Activated CD4-positive, CD25-positive, alpha-beta regulatory T cell treated with anti-CD3 and anti-CD28 coated beads, Interleukin-2, amount 50 U/mL, for 24 hours (primary cell): ENCODE measurements around the gene KRTAP10-1.
"Not testable (repeated sequence)": the region's sequence is repeated elsewhere in the genome, so short reads cannot be mapped to it uniquely, and the experiment has no call there.

Source experiments
- ATAC-seq, 2 donors: fragments of 150-1000 bp; cut with Tn5 transposase; one replicate each; pipeline ENCODE4 v1.10.0; 2021; ENCODE audit warnings: mild to moderate bottlenecking in 1 of 2, moderate library complexity in 1 of 2

KRTAP10-1 gene, protein sequence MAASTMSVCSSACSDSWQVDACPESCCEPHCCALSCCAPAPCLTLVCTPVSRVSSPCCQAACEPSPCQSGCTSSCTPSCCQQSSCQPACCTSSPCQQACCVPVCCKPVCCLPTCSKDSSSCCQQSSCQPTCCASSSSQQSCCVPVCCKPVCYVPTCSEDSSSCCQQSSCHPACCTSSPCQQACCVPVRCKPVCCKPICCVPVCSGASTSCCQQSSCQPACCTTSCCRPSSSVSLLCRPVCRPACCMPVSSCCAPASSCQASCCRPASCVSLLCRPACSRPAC

DNA sequence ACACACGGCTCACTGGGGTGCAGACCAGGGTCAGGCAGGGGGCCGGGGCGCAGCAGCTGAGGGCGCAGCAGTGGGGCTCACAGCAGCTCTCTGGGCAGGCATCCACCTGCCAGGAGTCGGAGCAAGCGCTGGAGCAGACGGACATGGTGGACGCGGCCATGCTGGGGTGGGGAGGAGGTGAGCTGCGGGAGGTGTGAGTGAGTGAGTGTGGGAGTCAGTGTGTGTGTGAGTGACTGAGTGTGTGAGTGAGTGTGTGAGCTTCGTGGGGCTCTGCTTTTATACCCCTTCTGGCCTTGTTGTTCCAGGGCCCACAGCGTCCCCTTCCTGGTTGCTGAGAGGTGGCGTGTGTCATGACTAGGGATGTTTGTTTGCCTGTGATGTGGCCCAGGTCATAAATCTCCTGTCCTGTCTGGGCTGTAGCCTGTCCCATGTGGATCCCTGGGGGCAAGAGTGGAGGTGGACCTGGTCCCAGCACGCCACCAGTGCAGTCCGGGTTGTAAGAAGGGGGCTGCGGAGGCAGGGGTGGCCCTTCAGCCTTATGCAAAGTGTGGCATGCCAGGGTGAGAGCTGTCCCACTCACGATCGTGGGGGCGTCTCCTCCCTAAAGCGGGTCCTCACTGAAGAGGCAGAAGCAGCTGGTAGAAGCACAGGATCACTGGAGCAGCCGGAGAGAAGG lies at the start of gene KRTAP10-1:
TSS of gene KRTAP10-1 (minus strand) at position 205 of the 676 bp plus-strand sequence. CDS start at position 160, 45 bp downstream.
- no peak for ATAC-seq

DNA sequence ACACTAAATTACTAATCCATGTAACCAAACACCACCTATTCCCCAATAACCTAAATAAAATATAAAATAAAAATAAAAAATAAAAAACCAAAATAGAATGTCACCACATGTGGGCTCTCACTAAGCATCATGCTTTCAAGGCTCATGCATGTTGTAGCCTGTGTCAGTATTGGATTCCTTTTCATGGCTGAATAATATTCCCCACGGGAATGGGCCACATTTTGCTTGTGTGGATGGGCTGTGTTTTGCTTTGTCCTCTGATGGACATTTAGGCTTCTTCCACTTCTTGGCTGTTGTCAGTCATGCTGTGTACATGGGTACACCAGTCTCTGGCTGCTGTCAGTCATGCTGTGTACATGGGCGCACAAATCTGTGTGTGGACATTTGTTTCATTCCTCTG lies 49.1 kb upstream of the KRTAP10-1 start:
- no peak for ATAC-seq

DNA sequence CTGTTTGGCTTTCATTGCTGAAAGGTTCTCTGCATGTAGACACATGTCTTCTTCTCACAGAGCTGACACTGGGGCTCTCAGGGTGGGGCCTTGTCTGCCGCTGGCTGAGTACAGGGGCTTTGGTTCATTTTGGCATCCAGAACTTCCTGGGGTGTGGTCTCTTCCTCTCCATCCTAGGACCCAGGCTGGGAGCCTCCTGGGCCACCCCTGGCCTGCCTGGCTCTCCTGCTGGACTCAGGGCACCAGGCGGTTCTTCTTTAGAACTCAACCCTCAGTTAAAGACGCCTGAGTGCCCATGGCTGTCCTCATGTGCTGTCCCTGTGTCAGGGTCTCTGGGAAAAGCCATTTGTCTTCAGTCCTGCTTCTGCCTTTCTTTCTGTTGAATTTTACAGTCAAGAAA lies 45.9 kb upstream of the KRTAP10-1 start:
- no peak for ATAC-seq

DNA sequence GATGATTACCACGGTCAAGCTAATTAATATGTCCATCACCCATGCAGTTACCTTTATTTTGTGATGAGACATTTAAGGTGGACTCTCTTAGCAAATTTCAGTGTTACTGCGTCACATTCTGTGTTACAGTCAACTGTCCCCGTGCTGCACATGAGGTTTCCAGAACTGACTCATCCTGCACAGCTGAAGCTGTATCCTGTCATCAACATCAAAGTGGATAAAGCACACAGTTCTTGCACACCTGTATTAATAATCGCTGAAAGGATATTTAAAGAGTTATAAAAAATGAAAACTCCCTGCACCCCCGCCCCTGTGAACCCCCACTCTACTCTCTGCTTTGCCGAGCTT lies 43.8 kb upstream of the KRTAP10-1 start:
- peak; percentile 99 to 100 for ATAC-seq

DNA sequence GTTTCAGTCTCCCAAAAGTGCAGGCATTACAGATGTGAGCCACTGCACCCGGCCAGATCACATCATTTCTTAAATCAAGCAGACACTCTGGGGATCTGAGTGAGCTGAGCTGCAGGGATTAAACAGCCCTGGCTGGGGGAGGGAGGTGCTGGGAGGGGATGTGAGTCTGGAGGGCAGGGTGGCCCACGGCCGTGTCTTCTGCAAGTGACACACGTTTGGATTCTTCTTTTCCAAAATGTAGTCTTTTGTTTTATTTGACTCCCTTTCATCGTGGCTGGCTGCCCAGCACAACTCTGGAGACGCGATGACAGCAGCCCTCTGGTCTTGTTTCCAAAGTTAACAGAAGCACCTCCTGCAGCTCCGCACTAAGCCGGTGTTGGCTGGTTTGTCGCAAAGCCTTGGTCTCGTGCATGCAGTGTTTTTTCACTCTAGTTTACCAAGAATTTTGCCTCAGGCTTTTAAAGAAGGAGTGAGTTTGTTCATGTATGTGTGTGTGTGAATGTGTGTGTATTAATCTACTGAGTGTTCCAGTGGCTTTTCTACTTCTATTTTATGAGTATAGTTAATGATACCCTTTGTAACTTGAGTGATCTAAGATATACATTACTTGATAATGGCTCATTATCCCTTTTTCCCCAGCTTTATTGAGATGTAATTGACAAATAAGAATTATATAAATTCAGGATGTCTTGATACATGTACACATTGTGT lies 43.2 kb upstream of the KRTAP10-1 start:
- ATAC-seq, result no peak

DNA sequence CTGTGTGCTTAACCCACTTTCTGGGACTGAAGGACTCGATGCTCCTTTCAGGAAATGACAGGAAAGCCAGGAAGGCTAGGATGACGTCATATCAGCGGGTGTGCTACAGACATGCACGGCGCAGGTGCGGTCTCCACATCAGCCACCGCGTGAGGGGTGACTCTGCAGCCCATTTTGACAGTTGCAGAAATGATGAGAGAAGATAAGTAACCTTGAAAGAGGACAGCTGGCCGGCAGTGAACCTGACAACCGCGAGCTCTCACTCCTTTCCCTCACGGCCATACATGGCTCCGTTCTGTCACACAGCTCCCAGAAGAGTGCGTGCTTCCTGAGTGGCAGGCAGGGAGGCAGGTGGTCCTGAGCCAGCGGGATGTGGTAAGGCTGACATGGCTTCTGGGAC lies 42.1 kb upstream of the KRTAP10-1 start:
- ATAC-seq, result no peak

DNA sequence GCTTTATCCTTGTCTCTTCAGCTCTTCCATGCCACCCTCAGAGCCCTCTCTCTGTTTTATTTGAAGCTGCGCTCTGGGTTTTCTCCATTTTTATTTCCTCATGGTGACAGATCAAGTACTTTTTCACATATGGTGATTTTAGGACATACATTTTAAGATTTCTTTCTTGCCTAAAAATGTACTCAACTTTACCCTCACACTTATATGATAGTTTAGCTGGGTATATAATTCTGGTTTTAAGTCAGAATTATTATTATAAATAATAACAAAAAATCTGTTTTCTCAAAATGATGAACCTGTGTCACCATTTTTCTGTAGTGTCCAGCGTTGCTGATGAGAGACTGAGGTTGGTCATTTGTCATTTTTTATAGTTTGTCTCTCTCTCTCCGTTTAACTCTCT lies 41.2 kb upstream of the KRTAP10-1 start:
- no peak for ATAC-seq

DNA sequence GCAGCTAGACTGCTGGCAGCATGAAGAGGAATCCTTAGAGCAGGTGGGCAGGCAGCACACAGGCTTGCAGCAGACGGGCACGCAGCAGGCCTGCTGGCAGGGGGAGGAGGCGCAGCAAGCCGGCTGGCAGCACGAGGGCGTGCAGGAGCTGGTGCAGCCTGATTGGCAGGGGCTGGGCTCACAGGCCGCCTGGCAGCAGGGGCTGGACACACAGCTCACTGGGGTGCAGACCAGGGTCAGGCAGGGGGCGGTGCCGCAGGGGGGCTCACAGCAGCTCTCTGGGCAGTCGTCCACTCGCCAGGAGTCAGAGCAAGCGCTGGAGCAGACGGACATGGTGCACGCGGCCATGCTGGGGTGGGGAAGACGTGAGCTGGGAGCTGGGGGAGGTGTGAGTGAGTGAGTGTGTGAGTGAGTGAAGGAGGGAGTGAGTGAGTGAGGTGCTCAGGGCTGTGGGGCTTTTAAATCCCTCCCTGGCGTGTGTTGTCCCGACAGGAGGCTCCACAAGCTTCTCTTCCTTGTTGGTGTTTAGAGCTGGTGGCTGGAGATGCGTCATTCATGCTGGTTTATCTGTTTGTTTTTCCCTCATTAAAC lies 40.3 kb upstream of the KRTAP10-1 start, which contains the start of gene KRTAP10-5:
TSS of gene KRTAP10-5 (minus strand) at position 374 of the 591 bp plus-strand sequence. CDS start at position 348, 26 bp downstream.
- not testable (repeated sequence) for ATAC-seq

DNA sequence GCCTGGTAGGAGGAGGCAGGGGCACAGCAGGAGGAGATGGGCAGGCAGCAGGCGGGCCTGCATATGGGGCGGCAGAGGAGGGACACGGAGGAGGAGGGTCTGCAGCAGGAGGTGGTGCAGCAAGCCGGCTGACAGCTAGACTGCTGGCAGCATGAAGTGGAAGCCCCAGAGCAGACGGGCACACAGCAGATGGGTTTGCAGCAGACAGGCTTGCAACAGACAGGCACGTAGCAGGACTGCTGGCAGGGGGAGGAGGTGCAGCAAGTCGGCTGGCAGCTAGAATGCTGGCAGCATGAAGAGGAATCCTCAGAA lies 39.8 kb upstream of the KRTAP10-1 start:
- ATAC-seq, result no peak

DNA sequence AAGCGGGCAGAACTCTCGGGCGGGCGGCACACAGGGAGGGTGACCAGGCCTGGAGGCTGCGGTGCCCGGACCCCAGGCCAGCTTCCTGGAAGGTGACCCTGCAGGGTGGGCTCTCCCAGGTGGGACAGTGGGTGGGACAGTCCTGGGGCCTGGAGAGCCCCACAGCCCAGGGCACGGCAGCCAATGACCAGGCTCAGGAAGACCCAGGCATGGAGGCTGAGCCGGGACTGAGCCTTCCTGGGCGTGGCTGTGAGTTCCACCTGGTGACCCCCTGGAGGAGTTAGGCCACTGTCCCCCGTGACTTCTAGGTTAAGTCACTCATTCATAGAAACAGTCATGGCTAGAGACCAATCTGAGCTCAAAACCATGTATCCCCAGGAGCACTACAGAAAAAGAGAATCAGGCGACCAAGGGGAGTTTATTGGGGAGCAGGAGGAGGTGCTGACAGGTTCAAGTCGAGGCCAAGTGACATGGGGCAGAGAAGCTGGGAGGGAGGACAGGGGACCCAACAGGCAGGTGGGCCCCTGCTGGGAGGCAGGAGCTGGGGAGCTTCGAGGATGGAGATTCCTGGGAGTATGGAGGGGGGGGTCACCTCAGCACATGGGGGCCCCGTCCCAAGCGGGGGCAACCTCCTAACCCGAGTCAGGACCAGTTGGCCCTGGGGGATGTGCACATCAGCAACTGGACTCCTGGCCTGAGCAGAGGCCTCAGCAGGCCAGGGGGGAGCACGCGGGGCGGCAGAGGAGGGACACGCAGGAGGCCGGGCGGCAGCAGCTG lies 39.2 kb upstream of the KRTAP10-1 start:
- no peak for ATAC-seq

DNA sequence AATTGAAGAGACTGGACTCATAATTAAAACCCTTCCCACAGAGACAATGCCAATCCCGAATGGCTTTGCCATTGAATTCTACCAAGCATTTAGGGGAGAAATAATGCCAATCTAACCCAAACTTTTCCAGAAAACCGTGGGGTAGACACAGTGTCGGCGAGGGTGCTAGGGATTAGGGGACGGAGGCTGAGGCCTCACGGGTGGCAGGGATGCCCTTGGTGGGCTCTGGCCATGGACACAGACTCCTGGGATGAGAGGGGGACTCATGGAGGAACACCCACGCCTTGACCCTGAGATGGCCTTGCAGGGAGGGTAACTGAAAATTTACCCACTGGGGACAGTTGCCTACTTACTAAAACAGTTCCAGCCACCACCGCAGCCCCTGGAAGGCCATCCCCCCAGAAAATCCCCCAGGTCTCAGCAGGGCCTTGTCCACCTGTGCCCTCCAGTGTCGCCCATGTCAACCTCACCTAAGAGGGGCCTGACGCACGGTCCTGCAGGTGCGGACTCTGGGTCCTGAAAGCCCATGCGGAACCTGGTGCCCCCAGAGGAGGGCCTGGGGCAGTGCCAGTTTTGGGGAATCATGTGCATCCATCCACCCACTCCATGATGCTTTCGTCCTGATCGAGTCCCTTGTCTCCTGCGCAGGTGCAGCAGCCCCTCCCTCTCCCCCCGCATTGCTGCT lies 38.5 kb upstream of the KRTAP10-1 start:
- no peak for ATAC-seq

DNA sequence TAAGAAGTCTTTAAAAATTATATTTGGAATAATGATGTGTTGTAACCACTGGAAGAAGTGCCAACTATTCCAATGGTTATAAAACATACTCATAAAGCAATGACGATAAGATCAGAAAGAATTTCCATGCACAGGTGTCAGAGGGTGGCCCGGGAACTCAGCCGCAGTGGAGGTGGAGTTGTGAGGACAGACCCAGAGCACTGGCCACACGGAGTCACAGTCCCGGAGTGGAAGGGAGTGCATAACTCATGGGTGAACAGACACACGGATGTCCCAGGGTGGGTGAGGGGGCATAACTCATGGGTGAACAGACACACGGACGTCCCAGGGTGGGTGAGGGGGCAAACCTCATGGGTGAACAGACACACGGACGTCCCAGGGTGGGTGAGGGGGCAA lies 36.0 kb upstream of the KRTAP10-1 start:
- ATAC-seq, result no peak

DNA sequence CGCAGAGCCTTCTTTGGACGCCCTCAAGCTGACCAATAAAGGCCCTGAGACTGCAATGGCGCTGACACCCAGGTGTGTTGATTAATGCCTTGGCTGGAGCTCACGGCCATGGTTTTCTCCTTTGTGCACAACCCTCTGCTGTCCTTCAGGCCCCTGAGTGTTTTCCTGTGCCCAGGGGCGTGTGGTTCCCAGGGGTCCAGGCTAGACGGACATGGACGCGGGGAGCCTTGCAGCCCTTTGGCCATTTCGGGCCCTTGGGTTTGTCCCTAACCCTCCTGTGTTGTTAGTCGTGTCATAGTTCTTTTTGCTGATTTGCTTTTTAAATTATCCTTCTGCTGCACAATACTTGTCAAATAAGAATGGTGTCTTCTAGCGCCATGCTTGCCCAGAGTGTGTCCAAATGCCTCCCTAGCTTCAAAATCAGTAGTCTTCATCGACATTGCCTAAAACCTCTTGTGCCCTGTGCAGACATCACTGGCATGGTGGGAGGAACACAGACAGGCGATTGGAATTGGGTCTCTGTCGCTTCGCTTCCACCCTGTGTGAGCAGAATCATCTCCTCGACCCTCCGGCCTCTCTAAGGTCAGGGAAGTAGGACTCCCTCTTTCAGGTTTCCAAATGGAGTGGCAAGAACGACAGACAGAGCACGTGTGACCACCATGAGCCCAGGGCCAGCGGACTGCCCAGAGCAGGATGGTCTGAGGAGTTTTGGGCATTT lies 35.5 kb upstream of the KRTAP10-1 start:
- no peak for ATAC-seq

DNA sequence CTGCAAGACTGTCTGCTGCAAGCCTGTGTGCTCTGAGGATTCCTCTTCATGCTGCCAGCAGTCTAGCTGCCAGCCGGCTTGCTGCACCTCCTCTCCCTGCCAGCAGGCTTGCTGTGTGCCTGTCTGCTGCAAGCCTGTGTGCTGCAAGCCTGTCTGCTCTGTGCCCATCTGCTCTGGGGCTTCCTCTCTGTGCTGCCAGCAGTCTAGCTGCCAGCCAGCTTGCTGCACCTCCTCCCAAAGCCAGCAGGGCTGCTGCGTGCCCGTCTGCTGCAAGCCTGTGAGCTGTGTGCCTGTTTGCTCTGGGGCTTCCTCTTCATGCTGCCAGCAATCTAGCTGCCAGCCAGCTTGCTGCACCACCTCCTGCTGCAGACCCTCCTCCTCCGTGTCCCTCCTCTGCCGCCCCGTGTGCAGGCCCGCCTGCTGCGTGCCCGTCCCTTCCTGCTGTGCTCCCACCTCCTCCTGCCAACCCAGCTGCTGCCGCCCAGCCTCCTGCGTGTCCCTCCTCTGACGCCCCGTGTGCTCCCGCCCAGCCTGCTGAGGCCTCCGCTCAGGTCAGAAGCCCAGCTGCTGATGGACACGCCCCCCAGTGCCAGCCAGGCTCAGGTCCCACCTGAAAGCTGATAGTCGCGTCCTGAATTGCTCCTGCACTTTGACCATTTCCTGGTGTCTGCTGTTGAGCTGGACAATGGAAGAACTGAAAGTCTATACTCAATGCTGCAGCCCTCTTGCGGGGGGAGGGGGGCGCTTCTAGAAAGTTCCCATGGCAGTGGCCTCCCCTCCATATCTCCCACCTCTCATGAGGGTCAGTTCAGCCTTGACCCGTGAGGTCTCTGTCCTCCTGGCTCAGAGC lies 34.7 kb upstream of the KRTAP10-1 start:
- no peak for ATAC-seq

DNA sequence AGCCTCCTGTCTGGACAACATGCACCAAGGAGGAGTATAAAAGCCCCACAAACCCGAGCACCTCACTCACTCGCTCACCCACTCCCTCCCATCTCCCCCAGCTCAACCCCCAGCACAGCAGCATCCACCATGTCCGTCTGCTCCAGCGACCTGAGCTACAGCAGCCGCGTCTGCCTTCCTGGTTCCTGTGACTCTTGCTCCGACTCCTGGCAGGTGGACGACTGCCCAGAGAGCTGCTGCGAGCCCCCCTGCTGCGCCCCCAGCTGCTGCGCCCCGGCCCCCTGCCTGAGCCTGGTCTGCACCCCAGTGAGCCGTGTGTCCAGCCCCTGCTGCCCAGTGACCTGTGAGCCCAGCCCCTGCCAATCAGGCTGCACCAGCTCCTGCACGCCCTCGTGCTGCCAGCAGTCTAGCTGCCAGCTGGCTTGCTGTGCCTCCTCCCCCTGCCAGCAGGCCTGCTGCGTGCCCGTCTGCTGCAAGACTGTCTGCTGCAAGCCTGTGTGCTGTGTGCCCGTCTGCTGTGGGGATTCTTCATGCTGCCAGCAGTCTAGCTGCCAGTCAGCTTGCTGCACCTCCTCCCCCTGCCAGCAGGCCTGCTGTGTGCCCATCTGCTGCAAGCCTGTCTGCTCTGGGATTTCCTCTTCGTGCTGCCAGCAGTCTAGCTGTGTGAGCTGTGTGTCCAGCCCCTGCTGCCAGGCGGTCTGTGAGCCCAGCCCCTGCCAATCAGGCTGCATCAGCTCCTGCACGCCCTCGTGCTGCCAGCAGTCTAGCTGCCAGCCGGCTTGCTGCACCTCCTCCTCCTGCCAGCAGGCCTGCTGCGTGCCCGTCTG lies 33.8 kb upstream of the KRTAP10-1 start, which contains the start of gene KRTAP10-4:
TSS of gene KRTAP10-4 (plus strand) at position 100 of the 827 bp plus-strand sequence. CDS start at position 130, 30 bp downstream.
- not testable (repeated sequence) for ATAC-seq

DNA sequence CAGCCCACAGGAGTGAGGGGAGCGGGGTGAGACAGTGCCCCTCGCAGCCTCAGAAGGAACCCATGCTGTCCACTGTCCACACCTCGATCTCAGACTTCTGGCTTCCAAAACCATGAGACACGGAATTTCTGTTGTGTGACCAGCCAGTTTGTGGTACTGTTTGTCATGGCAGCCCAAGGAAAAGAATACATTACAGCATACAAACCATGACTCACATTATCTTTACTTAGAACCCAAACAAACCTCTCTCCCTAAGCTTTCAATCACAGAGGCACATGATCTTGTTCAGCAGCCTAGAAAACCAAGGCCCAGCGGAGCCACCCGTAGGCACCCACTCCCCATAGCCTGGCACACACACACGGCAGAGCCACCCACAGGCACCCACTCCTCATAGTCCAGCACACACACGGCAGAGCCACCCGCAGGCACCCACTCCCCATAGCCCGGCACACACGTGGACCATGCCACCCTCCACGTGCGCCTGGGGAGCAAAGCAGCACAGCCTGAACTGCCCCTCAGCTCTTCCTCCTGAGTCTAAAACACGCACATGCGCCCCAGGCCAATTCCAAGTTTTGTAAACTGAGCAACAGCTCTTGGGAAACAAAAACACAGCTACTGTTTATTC lies 33.1 kb upstream of the KRTAP10-1 start:
- ATAC-seq, result no peak

DNA sequence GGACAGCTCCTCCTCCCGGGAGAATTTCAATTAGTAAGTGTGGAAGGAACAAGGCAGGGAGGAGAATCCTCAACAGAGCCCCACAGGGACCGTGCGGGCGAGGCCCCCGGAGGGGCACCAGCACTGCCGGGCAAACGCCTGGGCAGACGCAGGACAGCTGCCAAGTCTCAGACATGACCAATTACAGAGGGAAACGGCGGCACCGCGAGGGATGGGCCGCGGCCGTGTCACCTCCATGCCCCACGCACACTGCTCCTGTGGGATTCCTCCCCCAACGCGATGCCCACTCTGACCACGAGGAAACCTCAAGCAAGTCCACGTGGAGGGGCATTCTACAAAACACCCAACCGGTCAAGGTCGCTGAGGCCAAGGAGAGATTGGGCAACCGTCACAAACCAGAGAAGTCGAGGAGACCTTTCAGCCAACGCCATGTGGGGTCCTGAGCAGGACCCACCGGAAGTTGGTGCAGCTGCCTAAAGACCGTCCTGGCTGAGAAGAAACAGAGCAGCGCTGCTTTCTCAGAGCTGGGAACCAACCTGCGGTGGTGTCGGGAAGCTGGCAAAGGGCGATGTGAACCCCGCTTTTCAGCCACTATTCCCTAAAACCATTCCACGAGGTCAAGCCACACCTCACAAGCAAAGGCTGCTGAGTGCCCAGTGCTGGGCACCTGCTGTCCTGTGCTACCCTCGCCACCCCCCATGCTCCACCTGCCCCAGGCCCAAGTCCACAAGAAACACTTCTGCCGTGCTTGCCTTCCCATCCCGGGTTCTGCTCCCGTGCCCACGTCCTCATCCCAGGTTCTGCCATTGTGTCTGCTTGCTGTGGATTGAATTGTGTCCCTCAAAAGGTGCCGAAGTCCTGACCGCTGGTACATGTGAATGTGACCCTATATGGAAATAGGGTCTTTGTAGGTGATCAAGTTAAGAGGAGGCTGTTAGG lies 32.1 kb upstream of the KRTAP10-1 start:
- no peak for ATAC-seq

DNA sequence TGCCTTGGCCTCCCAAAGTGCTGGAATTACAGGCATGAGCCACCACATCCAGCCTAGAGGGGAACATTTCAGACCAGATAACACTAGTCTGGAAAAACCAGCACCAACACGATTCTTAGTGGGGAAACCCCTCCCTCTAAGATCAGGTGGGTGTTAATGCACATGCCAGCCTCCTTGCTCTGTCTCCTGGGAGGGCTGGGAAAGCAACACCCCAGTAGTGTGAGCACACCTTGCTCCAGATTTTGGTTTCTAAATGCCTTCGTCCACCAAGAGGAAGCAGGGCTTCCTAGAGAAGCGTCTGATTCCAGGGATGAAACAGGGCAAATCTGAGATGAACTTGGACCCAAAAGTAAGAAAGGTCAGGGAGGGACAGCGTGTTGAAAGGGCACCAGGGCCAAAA lies 31.3 kb upstream of the KRTAP10-1 start:
- ATAC-seq, result no peak
